ENCODE results near the gene NDUFS6. TPM values are rescaled to one million over a fixed set of nuclear protein-coding genes. Genes with fewer than 3 reads are reported as not detected.

Gene NDUFS6
- total RNA-seq, 3 donors from 2014 or later = 38.7 to 43.5 (median 39.3) TPM

- H3K4me3 ChIP-seq = no peak overlapping the region
- no peak for TF ChIP-seq CTCF (IDR thresholded peaks at IDR 0.05)
- no peaks in the 10 kb centered on the region for H3K9me3 ChIP-seq
- no peaks in the 10 kb centered on the region for H3K36me3 ChIP-seq (ENCODE audit: low read depth)
- ATAC-seq = no peak
- DNase-seq = no peak
- intact Hi-C loops (cut with DNase I, micrococcal nuclease) = no loop called here
- no peaks in the 10 kb centered on the region for H3K4me1 ChIP-seq (ENCODE audit: low read depth)
These were observed 22.1 kb upstream of the NDUFS6 start for GRCh38 chr5:1779021-1779680.

GRCh38 chr5:1779782-1780613 is 21.2 kb upstream of the NDUFS6 start:
- intact Hi-C loops (cut with DNase I, micrococcal nuclease) = no loop called here
- Histone ChIP-seq H3K4me3 (no peak overlapping the region), H3K9me3 (no peaks in the 10 kb centered on the region), H3K36me3 (ENCODE audit: low read depth) (no peaks in the 10 kb centered on the region), H3K4me1 (ENCODE audit: low read depth) (no peaks in the 10 kb centered on the region)
- DNase-seq (no peak), ATAC-seq (no peak)
- TF ChIP-seq CTCF (IDR thresholded peaks at IDR 0.05) = no peak

- no peak for TF ChIP-seq CTCF (IDR thresholded peaks at IDR 0.05)
- Histone ChIP-seq H3K4me1 (ENCODE audit: low read depth) (no peaks in the 10 kb centered on the region), H3K9me3 (no peaks in the 10 kb centered on the region), H3K4me3 (no peak overlapping the region), H3K36me3 (ENCODE audit: low read depth) (no peaks in the 10 kb centered on the region)
- ATAC-seq (no peak), DNase-seq (no peak)
- intact Hi-C loops (cut with DNase I, micrococcal nuclease) = no loop called here
These were observed 20.6 kb upstream of the NDUFS6 start for GRCh38 chr5:1780614-1780930.

GRCh38 chr5:1781107-1781506 is 20.1 kb upstream of the NDUFS6 start:
- intact Hi-C loops (cut with DNase I, micrococcal nuclease) = no loop called here
- no peak for TF ChIP-seq CTCF (IDR thresholded peaks at IDR 0.05)
- Histone ChIP-seq H3K9me3 (no peaks in the 10 kb centered on the region), H3K36me3 (ENCODE audit: low read depth) (no peaks in the 10 kb centered on the region), H3K4me1 (ENCODE audit: low read depth) (no peaks in the 10 kb centered on the region), H3K4me3 (no peak overlapping the region)
- ATAC-seq = no peak
- DNase-seq = no peak

GRCh38 chr5:1781726-1782384 is 19.4 kb upstream of the NDUFS6 start:
- Histone ChIP-seq H3K9me3 (no peaks in the 10 kb centered on the region), H3K36me3 (ENCODE audit: low read depth) (no peaks in the 10 kb centered on the region), H3K4me1 (ENCODE audit: low read depth) (no peaks in the 10 kb centered on the region), H3K4me3 (no peak overlapping the region)
- TF ChIP-seq CTCF (IDR thresholded peaks at IDR 0.05) = no peak
- DNase-seq (no peak), ATAC-seq (no peak)
- intact Hi-C loops (cut with DNase I, micrococcal nuclease) = no loop called here
